ENCODE measurements around the gene RNU1-4.
A peak's percentile ranks its signal among the peaks of the same experiment; 100 is the strongest.
"Not testable (repeated sequence)": the region's sequence is repeated elsewhere in the genome, so short reads cannot be mapped to it uniquely, and the experiment has no call there.

RNU1-4 gene

DNA sequence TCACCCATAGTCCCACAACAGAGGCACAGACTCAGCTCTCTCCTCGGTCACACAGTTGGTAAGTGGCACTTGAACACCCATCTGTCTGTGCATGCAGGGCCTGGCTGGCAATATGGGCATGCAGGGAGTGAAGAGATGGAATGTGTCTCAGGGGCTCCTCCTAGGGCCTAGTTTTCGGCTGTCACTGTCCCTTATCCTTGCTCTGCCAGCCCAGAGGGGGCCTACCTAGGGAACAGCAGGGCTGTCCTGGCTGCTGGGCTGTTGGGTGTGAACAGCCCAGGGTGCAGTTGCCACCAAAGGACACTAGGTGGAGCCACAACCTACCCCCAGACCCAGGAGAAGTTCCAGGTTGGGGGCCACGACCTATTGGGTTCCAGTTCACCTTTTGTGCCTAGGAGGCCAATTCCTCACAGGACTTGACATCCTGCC is 30.6 kb upstream of the RNU1-4 start:
- DNase-seq = peak; percentile 59

DNA sequence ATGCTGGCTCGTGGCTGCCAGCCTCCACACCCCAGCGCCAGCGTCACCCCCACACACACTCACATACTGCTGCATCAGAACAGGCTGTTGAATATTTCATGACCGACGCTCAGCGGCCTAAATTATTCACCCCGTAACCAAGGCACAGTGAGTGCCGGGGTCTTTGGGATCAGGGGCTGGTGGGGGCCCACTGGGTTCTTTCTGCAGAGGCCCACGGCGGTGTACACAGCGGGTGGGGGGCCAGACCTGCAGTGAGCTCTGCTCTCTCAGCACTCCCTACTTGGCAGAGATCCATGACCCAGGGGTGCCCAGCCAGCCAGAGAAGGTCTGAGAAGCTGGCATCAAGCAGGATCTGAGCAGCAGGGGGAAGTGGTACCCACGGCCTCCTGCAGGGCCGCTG is 29.7 kb upstream of the RNU1-4 start:
- not testable (repeated sequence) for DNase-seq

DNA sequence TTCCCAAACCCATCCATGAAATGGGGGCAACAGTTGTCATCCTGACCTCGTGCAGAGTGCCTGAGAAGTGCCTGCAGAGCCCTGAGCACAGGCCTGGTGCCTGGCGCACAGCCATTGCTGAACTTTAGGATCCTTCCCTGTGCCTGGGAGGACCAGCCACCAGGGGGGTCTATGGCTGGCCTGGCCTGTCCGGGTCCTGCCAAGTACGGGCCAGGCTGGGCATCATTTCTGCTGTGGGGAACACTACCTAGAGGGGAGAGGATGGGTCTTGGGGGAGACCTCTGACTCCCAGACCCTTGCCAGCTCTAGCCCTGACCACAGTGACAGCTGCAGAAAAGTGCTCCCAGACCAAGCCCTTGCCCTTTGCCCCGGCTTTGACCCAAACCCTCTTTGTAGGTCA is 28.2 kb upstream of the RNU1-4 start:
- not testable (repeated sequence) for DNase-seq

DNA sequence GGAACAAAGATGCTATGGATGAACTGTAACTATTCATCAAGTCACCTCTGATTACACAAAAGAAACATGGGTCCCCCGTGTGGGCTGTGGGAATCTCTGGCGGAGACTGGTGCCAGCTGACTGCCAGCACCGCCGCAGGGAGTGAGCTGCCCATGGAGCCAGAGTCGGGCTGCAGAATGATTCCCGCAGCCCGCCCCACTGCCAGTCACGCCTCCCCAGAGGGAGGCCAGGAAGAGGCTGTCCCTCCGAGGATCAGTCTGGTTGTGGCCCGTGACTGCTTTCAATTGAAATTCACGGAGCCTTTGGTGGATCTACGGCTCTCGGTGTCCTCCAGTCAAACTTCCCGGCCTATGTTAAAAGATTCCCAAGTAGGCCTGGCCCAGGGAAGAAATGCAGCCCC is 27.7 kb upstream of the RNU1-4 start:
- DNase-seq = not testable (repeated sequence)

DNA sequence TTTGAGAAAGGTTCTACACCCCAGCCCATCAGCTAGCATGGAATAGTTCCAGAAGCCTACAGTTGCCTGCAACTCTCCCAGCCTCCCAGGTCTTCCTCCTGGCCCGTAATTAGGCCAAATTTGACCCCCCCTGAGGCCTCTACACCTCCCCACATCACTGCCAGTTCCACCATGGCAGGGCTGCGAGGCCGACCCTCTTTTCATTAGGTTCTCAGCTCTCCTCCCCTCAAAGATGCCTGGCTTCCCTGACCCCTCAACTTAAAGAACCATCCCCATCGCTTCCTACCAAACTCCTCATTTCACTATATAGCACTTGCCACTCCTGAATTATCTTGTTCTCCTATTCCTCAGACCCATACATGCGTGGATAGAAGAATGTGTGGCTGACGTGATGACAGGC is 27.3 kb upstream of the RNU1-4 start:
- not testable (repeated sequence) for DNase-seq

DNA sequence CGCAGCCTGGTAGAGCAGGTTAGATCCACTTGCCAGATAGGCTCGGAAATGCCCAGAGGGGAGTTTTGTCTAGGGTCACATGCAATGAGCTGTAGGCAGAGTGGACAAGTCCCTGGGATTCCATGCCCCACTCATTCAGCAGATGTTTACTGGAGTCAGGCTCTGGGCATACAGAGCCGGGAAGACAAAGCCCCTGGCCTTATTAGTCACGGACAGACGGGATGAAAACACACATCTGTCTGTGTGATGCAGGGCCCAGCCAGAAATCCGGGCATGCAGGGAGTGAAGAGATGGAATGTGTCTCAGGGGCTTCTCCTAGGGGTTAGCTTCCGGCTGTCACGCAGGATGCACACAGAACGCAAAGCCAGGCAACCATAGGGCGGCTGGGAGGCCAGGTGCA is 26.8 kb upstream of the RNU1-4 start:
- DNase-seq = not testable (repeated sequence)

DNA sequence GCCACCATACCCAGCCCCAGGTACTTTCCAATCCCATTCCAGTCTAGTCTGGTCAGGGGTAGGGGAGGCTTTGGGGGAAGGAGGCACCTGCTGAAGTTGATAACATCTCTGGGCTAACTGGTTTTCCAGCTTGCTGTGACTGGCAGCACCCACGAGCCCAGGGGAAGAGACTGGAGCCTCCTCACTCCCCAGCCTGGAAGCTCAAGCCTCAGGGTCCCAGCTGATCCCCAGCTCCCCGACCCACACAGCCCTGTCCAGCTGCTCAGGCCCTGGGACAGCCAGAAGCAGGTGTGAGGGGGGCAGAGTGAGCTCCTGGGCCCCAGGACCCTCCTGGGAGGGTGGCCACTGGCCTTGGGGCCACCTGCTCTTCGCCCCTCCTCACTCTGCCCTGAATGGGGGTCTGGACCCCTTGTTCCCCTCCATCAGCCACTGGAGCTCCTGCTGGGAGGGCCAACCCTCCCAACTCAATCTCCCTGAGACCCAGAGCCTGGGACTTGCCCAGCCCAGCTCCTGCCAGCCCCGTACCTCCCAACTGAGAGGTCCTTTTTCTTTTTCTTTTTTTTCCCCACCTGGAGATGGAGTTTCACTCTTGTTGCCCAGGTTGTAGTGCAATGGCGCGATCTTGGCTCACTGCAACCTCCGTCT is 23.5 kb upstream of the RNU1-4 start:
- DNase-seq = no peak

DNA sequence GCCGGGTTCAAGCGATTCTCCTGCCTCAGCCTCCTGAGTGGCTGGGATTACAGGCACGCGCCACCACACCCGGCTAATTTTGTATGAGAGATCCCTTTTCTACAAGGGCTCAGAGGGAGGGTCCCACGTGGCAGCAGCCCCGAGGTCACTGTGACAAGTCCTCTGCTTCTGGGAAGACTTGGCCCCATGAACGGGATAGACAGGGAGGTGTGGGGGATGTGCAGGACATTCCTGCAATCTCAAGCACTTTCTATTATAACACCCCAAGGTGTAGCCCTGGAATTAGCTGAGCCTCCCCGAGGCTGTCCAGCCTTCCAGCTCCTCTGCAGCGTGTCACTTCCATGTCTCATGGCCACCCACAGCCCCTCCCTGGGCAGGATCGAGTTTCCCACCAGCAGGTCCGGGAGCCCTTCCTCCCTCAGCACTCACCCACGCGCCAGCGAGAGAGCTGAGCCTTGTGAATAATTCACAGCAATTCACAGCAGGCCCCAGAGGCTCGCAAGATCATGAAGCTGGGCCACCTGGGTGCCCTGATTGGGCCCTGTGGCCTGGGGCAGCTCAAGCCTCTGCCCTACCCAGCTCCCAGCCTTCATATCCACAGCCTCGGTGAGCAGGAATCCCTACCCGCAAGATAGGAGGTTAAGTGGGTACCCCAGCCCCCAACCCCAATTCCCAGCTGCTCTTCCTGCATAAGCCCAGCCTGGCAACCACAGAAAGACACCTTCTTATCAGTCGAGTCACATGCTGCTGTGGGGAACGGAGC is 22.8 kb upstream of the RNU1-4 start:
- no peak for DNase-seq

DNA sequence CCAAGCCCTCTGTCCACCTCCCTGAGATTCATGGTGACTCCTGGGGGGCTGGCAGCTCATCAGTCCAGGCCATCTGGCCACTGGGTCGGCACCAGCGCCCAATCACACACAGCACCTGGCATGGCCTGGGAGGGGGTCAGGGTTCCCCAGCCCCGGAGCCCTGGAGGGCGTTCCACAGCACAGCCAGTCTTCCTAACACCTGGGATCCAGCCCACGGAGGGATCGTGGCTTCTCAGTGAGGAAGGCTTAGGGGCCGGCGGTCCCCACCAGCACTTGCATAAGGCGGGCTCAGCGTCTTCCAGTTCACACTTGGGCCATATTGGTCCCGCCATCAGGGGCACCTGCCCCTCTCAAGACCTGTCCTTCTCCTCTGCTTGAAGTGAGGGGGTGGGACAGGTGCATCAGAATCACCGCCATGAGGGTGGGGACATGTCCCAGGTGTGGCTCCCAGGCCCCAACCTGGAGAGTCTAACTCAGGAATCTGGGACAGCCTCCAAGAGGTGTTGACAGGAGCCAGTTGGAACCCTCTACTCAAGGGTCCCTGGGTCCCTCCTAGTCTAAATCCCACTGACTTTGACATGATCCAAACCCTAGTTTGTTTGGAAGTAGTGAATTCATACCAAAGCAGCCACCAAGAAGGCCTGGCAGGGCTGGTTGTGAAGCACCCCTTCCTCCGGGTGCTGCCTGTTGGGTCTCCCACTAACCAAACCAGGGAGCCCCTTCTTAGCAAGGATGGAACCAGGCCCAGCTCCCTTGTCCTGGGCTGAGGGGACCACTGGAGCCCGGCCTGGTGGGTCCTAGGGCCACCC is 22.0 kb upstream of the RNU1-4 start:
- not testable (repeated sequence) for DNase-seq

DNA sequence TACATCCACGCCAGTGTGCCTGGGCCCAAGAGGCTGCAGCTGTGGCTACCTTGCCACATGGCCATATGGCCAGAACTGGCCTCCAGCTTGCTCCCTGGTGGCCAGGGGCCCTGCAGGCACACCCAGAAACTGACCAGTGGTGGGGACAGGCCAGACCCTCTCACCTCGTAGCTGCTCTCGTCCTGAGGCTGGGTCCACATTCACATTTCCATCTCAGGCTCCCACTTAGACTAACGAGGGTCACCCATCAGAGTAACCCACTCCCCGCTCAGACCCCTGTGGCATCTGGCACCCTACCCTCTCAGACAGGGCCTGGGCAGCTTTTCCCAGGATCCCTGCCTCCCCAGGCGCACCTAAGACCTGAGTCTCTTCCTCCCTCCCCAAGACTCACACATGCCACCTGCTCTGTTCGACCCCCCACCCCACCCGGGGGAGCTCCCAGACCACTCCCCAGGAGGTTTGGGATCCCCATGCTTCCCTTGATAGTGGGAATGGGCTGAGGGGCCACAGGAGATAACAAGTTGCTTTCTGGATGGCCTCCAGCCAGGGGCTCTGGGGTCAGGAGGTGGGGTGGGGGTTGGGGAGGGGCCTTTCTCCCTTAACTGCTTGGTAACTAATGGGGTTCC is 21.3 kb upstream of the RNU1-4 start:
- no peak for DNase-seq

DNA sequence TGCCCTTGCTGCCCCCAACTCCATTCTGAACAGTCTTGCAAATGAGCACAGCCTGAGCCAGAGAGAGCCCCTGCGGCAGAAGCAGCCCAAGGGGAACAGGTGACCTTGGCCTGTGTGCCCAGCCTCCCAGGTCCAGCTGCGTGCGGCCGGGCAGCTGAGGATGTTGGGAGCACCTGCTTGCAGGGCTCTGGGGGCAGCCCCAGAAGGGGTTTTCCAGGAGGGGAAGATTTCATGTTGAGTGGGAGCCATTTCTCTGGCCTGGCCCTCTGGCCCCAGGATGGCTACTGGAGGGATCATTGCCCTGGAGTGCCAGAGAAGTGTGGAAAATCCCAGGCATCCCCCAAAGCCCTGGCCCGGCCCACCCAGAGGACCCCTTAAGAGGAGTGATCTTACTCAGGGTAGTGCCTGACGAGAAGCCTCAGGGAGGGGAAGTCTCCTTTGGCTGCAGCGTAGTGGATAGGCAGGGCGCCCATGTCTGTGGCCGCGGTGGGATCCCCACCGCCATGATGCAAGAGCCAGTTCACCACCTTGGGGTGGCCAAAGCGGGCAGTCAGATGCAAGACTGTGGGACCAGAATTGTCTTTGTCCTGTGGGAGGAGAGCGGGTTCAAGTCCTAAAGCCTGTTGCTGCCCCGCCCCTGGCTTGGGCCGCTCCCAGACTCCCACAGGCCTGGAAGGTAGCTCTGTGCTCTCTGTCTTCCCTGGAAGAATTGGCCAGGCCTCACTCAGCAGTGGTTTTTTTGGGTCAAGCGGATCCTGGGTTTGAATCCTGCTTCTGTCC is 20.6 kb upstream of the RNU1-4 start:
- no peak for DNase-seq

DNA sequence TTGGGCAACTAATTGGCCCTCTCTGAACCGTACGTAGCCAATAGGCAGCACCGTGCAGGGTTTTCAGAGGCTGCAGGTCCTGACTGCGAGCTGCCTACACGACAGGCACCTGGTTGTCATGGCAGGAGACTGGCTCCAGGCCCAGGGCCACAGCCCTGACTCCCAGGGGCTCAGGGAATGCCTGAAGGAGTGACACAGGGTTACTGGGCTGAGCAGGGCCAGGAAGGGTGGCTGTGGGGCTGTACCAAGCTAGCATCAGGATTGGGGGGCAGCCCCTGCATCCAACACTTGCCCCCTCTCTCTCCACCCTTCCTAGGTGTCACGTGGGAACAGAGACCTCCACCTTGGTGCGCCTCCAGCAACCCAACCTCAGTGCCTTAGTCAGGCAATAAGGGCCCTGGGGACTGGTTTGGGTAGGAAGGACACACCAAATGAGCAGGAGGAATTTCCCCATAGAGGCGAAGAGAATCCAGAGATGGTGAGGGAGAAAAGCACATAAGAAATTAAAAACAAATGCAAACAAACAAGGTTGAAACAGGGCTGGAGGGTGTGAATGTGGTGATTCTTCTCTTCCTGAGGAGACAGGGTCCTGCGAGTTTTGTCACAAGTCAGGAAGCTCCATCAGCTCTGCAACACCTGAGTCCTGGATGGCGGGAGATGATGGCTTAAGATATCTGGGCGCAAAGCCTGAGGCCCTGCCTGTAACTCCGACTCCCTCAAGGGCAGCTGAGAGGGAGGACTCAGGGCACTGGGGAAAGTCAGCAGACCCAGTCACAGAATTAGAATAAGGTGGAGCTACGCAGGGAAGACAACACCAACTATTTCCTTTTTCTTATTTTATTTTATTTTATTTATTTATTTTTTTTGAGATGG is 19.7 kb upstream of the RNU1-4 start:
- no peak for DNase-seq

DNA sequence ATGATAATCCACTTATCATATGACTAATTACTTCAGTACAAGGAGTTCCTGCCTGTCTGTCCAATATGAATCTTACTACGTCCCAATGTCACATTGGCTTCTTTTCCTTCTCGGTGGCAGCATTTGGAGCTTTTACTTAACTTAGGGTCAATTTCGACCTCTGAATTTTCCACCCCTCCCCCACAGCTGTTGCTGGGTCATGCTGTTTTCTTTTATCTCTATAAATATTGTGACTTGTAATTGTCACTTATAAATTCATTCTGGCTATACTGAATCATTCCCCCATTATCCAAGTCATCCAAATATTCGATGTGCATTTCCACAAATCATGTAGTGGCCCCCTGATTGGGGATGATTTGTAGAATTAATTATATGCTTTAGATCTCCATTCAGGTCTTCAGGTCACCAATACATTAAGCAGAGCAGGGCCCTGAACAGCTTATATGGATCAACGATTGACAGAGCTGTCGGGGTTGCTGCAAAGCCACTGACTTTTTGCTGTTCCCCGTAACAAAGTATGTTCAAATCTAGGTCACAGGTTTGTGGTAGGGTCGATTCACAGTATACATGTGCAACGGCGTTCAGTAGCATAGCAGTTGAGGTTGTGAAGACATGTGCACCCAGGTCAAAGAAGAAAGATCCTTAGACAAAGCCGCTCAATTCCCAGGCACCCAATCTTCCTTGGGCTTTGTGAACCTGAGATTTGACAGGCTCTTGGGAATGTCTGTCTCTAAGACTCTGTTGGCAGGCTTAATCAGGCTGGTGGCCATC is 18.3 kb upstream of the RNU1-4 start:
- no peak for DNase-seq

DNA sequence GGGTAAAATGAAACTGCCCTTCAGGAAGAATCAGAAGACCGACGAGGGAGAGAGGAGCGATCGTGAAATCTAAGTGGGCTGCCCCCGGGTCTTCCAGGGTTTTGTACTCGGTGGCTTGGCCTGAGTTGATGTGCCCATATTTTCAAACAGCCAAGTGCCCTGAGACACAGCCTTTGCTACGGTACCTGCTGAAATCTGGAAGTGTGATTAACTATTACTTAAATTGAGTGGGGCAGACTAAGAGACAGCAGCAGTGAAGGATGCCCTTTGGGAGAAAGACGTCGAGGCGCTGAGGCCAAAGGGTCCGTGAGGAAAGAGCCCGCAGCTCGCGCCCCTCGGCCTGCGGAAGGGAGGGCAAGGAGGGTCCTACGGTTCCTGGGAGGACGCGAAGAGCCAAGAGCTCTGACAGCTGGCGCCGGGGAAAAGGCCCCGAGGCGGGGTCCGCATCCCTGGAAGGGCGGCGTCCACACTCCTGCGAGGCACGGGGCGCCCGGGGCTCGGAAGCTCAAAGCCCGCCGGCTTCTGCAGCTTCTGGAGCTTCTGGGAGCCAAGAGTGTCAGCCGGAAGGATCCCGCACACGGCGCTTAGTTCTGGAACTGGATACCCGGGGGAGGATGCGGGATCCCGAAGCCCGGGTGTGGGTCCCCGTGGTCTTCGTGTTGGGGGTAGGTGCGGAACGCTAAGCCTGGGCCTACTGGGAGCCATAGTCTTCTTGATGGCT is 15.4 kb upstream of the RNU1-4 start:
- no peak for DNase-seq

DNA sequence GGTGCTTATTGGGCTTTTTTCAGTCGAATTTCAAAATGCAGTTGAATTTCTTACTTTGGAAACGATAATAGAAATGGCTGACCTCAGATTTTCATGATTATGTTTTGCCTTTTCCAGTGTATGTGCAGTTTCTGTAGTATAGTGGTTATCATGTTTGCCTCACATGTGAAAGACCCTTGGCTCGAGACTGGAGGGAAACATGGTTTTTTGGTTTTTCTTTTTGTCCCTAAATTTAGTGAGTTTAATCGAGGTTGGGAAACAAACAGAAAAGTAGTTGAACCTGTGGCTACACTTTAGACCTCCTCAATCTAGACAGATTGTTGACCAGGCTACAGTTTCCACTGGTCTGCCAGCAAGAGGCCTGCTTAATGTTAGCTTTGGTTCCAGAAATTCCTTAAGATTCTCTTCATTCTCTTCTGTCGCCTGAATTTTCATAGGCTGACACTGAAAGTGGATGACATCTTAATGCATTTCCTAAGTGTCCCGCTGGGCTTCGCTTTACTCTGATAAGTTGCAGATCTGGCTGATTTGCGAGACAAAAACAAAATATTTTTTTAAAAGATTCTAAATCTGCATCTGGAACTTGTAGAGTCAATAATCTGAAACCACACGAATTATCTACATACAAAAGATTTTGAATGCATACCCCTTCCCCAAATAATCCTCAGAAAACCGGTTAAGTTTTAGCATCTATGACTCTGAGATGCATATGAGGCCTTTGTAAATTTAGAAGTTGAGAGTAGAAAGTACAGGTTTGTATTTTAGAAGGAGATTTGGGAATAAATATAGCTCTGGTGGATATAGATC is 14.7 kb upstream of the RNU1-4 start:
- not testable (repeated sequence) for DNase-seq

DNA sequence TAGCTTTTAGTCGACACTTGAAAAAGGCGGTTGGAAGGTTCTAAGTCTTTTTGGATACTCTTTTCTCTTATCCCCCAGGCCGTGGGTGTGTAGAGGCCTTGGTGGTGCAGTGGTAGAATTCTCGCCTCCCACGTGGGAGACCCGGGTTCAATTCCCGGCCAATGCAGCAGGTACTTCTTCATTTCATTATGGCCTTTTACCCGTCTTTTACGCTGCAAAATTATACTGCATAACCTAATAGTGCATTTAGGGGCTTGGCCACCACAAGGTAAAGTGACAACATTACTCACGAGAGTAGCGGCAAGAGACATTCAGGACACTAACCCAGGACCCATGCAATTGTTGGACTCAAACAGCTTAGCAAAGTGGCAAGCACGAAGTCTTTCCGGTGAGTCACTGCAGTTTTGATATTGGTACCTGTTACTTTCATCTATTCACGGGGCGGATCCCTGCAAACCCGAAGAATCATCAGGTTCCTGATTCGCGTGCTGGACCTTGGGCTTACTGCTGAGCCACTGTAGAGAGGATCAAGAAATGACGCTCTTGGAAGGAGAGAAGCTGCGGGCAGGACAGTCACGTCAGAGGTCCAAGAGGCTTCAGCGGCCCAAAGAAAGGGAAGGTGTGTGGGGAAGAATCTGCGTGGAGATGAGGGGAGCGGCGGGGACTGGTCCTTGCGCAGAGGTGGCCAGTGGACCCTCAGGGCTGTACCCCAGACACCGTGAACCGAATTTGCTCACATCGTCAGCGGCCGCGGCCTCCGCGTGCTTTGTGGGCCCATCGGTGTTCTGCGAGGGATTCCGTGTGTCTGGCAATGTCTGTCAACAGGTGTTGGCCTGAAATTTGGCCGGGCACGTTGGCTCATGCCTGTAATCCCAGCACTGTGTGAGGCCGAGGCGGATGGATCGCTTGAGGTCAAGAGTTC is 12.9 kb upstream of the RNU1-4 start:
- no peak for DNase-seq

DNA sequence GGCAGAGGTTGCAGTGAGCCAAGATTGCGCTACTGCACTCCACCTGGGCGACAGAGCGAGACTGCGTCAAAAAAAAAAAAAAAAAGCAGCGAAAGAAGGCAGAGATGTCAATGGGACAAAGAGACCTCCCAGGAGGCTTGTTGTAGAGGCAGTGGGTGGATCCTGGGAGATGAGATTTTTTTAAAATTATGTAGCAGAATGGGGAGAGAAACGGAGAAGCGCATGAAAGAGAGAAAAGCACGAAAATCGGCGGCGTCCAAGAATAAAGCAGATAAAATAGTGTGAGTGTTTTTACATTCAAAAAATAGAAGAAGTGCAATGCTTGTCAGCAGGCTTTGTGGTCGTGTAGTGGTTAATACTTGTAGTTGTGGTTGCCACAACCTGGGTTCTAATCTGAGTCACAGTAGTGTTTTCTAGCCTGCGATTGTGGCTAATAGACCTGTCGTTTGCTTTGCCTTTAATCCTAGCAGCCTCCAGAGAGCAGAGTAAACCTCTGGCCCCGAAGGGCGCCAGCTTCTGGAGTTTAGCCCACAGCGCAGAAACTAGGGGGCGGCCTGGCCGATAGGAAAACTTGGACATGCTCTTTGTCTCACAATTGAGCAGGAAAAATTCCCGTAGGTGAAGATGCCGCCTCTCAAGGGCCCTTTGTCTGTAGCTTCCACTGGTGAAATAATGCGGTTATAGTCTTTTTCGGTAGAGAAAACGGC is 11.9 kb upstream of the RNU1-4 start:
- DNase-seq = not testable (repeated sequence)

Data from CD4-positive, alpha-beta T cell treated with Interferon gamma for 1 hour (primary cell).